HPDE6-E6E7 (cell line): ENCODE measurements around the gene OSM.

ENCODE experiments used
- DNase-seq: peaks from one replicate; pipeline ENCODE4 v3.0.0; 2011; ENCODE audit warnings: missing footprints; ENCODE audit errors: extremely low spot score

OSM gene

DNA sequence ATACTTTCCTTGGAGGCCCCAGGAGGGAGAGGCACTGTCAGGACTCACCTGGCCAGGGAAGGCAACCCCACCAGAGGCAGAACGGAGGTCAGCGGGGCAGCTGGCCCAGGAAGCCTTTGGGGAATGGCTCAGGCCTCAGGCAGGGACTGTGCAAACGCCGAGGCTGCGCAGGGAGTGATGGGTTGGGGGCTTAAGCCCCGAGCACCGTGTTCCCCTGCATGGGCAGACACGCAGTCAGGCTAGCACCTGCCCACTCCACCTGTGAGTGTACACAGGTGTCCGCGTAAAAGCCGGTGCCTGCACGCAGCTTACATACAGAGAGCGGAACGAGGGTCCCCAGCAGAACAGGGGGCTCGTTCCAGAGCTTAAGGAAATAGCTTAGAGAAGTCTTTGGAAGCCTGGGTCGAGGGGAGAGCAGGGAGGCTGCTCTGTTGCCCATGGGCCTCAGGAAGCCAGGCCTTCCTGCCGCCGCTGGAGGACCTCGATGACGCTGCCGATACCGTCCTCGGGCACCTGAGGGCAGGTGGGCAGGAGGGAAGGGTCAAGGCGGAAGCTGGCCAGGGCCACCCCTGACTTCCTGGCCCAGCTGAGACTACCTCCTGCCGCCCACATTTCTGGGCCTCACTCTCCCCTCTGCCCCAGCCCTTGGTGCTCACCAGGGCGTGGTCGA lies 18.7 kb upstream of the OSM start:
- no peak for DNase-seq

GRCh38 chr22:30284666-30285065 lies 18.0 kb upstream of the OSM start:
- DNase-seq: no peak

DNA sequence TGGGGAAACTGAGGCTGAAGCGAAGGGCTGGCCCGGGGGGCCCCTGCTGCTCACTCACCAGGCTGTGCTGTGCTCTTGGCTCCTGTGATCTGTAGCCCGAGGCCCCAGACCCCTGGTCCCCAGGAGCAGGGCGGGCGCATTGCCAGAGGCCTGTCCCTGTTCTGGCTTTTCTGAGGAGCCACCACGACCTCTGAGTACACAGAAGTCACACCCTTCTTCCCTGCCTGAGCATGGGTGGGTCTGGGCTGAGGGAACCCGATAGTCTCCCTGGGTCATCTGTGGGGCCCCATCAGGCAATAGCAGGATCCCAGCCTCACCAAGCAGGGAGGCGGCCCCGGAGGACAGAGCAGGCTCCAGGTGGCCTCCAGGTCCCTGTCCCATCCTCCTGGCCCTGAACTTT lies 17.5 kb upstream of the OSM start:
- DNase-seq: no peak

DNA sequence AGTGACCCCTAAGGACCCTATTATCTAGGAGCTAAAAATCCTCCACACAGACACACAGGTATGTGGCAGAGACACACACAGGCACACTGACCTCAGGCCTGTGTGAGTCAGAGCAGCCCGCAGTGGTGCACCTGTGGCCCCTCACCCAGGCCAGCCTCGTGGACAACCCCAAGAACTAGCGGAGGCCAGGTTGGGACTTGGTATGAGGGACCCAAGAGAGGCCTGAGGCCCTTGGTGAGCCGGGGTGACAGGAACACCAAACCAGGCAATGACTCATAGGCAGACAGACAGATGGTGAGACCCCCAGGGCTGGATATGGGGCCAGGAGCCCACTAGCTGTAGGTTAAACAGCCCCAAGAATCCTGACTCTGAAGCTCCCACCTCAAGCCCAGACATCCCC lies 16.7 kb upstream of the OSM start:
- DNase-seq: no peak

DNA sequence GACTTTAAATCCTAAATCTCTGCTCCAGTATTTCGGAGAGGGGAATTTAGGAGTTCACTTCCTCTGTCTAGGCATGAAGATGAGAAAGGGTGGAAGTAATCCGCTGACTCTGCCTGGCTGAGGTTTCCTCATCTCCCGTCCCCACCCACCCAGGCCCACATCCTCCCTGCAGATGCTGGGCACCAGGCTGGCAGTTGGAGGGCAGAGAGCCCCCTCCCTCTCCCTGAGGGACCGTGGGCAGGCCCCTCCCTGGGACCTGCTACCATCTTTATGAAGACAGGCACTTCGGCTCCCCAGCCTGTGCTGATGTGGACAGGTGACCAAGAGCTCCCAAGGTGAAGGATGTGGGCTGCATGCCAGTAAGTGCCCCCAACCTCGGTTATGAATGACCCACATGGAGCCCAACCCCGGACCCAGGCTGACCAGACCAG lies 16.0 kb upstream of the OSM start:
- no peak for DNase-seq

DNA sequence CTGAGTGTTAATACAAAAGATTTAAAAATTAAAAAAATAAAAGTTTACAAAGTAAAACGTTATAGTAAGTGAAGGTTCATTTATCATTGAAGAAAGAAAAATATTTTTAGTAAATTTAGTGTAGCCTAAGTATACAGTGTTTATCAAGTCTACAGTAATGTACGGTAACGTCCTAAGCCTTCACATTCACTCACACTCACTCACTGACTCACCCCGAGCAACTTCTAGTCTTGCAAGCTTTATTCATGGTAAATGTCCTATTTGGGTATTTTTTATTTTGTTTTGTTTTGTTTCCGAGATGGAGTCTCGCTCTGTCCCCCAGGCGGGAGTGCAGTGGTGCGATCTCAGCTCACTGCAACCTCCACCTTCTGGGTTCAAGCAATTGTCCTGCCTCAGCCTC lies 13.9 kb upstream of the OSM start:
- no peak for DNase-seq

- DNase-seq: no peak
Observed at GRCh38 chr22:30279932-30280331, 13.3 kb upstream of the OSM start.

- no peak for DNase-seq
Observed at GRCh38 chr22:30279046-30279788, 12.6 kb upstream of the OSM start.

GRCh38 chr22:30277547-30278344 lies 11.1 kb upstream of the OSM start:
- DNase-seq: no peak

GRCh38 chr22:30276039-30276438 lies 9.4 kb upstream of the OSM start:
- no peak for DNase-seq

DNA sequence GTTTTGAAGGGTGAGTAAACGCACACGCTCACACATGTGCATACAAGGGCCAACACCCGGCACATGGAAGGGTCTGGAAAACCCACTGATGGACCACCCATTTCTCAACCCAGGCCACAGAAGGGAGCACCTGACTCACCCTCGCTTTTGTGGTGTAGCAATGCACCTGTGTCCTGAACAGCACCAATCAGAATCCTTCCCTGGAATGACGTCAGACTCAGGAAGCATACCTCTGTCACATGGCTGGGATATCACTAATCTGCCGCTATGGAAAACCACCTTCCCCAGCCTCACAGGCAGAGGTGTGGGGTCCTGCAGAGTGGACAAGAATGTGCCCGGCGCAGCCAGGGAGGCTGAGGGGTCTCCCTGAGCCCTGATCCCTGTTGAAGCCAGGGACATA lies 9.0 kb upstream of the OSM start:
- DNase-seq: no peak

- DNase-seq: no peak
Observed at GRCh38 chr22:30274437-30274812, 7.8 kb upstream of the OSM start.

GRCh38 chr22:30273711-30274436 lies 7.2 kb upstream of the OSM start:
- no peak for DNase-seq

DNA sequence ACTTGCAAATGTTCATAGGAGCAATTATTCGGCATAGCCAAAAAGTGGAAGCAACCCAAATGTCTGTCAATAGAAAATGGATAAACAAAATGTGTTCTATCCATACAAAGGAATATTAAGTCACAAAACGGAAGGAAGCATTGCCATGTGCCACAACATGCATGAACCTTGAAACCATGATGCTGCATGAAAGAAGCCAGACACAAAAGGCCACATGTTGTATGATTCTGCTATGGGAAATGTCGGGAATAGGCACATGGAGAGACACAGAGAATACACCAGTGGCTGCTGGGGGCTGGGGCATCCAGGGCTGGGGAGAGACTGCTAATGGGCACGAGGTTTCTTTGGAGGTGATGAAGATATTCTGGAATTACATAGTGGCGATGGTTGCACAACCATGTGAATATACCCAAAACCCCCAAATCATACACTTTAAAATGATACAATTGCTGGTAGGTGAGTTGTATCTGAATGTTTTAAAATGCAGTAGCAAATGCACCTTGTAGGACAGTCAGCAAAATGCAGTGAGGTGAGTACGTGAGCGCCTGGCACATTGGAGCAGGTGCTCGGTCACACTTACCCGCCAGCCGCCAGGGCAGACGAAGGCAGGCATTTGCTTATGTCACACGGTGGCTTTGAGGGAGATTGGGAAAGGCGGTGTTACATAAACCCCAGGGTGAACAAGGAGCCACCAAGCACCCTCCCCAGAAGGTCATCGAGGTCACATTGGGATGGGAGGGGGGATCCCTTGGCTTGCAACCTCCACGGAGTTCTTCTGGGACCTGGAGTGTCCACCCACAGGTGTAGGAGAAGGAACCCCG lies 6.3 kb upstream of the OSM start:
- DNase-seq: no peak

DNA sequence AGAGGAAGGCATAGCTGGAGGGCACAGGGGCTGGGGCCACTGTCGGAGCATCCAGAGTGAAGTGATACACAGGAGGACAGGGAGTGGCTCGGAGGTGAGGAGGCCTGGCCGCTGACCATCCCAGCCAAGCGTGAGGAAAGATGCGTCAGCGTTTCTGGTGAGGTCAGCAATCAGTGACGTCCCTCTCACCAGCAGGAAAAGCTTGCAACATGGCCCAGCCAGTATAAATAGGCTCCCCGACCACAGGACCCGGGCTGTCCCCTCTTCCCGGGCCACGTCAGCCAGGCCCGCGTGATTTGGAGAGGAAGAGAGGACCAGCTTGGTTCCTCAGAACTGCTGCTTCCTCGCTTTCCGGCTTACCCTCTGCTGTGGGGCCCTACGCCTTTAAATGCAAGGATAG lies 4.2 kb upstream of the OSM start:
- DNase-seq: no peak

DNA sequence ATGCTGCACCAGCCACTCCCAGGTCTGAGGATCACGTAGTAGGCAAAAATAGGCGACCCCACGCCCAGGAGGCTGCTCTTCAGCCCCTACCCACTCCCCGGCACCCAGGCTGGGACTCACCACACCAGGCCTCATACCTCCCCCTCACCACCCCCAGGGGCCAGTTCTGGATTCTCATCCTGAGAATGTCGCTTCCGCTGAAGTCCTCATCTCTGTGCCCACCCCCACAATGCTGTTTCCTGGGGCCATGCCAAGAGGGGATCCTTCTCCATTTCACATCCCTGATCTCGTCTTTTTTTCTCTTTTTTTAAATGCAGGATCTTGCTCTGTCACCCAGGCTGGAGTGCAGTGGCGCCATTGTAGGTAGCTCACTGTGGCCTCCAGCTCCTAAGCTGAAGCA lies 1.7 kb upstream of the OSM start:
- no peak for DNase-seq

DNA sequence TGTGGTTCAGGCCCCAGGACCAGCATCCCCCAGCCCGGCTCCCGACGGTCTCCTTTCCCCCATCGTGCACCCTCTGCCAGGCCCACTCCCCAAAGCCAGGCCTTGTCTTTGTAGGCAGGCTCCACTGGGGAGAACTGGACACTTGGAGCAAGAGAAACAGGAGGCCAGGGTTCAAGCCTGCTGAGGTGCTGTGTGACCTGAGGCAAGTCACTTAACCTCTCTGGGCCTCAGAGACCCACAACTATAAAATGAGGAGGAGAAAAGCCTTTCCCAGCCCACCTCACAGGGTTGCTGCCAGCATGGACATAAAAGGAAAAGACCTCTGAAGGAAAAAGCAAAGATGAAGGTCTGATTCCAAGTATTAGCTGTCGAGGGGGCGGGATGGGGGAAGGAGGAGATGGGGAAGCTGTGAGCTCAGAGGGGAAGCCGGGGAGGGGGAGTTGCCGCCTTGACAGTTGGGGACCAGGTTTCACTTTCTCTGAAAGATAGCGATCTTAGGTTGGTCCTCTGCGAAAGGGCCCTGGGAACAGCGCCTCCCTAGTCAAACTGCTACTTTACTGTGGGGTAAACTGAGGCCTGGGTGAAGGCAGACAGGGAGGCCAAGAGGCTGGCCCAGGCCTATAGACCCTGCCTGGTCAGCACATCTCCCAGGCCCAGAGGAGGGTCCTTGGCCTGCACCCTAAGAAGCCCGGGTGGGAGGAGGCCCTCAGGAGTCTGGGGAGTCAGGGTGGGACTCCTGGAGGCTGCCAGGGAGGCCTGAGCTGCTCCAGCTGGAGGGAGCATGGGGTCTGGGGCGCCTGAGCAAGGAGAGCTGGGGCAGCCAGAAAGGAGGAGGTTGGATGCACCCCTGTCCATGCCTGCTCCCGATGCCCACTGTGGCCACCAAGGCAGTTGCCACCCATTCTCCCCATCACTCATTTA lies 991 bp upstream of the OSM start:
- no peak for DNase-seq

DNA sequence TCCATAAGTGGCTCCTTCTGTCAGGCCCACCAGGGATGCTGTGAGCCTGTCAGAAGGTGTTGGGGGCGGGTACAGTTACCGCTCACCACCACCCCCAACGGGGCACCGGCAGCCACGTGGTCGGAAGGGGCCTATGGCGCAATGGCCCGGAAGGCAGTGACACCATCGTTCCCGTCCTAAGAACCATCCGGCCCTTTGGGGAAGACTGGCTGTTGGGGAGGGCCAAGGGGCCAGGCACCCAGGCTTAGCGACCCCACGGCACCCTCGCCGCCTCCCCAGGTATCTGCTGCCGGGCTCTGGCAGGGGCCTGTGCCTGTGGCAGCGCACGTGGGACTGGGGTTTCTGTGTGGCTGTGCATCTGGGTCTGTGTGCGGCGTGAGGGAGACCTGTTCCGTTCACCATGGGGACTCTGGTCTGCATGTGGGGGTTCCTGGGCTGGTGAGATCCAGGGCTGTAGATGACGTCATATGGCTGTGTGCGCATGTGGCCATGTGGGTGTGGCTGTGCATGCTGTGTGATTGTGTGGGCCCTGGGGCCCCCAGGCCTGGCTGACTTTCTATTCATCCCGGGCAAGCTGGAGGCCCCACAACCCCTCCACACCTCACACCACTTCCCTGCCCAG lies 717 bp downstream of the OSM start:
- no peak for DNase-seq

DNA sequence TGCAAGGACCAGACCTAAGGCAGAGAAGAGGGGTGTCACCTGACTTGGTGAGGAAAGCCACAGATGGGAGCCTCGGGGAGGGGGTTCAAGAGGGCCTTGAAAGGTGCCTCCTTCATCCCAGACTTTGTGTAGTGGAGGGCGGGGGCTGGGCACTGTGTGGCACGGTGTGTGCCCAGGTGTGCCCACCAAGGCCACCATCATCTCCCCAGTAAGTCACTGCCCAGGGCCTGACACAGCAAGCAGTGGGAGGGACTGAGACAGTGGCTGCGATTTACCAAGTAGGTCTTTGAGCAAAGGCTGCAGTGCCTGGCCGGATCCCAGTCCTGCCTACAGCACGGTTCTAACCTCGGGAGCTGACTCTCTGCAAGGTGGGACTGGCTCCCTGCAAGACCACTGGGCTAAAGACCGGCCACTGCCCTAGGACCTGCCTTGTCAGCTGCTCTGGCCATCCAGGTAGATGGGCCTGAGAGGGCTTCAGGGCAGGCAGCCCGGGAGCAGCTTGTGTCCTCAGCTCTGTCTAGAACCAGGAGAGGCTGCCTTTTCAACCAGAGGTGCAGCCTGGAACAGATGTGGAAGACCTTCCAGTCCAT lies 1.4 kb downstream of the OSM start:
- no peak for DNase-seq
